GM11168 (cell line): Measurements from ENCODE around the gene ARHGEF40.

ENCODE experiments used
- in situ Hi-C: fragments of 300-500 bp; cut with MboI; formaldehyde crosslinking; loops from one replicate; pipeline ENCODE4 v1.12.0; 2022; ENCODE audit warnings: low sequenced_read_pairs; ENCODE audit not compliant: unreplicated experiment

ARHGEF40 gene

DNA sequence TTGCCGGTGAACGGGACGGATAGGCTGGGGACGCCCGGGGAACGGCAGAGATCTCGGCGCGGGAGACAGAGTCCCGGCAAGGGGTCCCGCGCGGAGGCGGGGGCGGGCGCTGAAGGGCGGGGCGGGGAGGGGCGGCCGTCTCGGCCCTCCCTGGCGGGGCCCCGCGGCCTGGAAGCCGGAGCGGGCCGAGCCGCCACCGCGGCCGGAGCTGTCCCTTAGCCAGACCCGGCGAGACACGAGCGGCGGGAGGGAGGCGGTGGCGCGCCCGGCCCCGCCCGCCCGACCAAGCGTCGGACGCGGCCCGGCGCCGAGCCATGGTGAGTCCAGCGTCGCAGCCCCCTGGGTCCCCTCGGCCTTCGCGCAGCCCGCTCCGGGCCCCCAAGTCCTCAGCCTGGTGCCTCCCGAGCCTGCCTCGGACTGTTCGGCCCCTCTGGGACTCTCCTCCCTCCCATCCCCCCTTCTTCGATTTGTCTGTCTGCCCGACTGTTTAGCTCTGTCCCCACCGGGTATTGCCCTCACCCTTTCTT lies at the start of gene ARHGEF40:
Gene ARHGEF40 (plus strand): TSS at position 222 of the 527 bp plus-strand sequence. CDS start 93 bp downstream, at position 315.
- in situ Hi-C loops, result no loop called here

GRCh38 chr14:21020977-21021545 lies 49.0 kb upstream of the ARHGEF40 start:
- in situ Hi-C loops, result no loop called here

GRCh38 chr14:21022686-21023085 lies 47.4 kb upstream of the ARHGEF40 start:
- in situ Hi-C loops, result no loop called here

- in situ Hi-C loops, result no loop called here
Measured at GRCh38 chr14:21023174-21023573, 46.9 kb upstream of the ARHGEF40 start.

DNA sequence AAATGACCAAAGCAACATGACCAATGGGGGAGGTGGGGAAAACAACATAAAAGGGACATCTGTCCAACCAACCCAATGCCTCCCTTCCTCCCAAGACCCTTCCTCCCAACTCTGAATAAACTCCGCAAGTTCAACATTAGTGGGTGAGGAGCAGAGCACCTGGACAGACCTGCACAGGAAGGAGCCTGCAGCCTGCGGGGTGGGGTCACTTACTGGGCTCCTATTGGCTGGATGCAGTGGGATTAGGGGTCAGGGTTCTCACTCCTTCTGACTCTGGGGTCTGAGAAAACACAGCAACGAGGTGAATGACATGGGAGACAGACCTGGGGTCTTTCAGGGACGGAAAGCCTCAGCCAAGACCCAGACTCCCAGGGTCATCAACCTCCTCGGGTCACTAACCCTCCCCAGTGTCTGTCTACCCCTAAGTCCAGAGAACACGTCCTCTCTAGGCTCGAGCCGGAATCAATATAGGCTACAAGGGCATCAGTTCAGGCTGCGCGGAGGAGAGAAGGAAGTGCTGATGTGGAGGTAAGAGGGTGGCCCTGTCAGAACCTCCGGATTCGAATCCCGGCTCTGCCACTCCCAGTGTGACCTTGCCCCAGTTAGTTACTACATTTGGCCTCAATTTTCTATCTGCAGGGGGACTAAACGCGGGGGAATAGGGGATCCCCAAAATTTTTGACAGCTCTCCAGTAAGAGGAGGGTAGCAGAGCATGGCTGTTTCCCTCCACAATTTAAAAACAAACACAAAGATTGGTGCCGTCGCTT lies 46.1 kb upstream of the ARHGEF40 start:
- in situ Hi-C loops, result no loop called here

DNA sequence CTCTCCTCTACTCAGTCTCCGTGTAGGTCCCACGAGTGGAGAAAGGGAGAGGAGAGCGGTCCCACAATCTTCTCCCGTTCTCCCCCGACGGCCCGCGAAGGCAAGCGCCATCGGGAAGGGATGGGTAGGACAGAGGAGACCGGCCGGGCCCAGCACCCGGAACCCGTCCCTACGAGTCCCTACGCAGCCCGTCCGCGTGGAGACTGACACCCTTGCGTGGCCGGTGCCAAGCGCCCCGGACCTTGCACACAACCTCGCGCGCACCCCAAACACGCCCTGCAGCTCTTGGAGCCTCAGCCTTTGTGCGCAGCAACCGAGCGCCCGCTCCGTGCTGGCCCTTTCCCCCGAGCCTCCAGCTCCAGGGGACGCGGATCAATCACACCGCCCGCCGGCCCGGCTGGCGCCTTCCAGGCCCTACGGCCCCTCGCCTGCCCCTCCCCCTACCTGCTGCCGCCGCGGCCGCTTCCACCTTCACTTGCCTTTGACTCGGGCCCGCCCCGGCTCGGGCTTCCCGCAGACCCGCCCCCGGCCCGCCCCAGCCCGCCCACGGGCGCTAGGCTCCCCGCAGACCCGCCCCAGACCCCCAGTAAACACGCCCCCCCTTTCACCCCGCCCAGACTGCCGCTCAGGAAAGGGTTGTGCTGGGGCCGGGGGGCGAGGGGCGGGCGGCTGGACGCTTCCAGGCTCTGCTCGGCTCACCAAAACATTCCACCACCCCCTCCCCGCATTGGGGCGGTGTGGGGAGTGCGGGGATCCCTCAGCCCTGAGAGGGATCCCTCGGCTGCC lies 45.3 kb upstream of the ARHGEF40 start, which contains the start of gene NDRG2:
Gene NDRG2 (minus strand): TSS at position 477 of the 786 bp plus-strand sequence. CDS start 1,746 bp downstream, outside the sequence.
- in situ Hi-C loops, result no loop called here

DNA sequence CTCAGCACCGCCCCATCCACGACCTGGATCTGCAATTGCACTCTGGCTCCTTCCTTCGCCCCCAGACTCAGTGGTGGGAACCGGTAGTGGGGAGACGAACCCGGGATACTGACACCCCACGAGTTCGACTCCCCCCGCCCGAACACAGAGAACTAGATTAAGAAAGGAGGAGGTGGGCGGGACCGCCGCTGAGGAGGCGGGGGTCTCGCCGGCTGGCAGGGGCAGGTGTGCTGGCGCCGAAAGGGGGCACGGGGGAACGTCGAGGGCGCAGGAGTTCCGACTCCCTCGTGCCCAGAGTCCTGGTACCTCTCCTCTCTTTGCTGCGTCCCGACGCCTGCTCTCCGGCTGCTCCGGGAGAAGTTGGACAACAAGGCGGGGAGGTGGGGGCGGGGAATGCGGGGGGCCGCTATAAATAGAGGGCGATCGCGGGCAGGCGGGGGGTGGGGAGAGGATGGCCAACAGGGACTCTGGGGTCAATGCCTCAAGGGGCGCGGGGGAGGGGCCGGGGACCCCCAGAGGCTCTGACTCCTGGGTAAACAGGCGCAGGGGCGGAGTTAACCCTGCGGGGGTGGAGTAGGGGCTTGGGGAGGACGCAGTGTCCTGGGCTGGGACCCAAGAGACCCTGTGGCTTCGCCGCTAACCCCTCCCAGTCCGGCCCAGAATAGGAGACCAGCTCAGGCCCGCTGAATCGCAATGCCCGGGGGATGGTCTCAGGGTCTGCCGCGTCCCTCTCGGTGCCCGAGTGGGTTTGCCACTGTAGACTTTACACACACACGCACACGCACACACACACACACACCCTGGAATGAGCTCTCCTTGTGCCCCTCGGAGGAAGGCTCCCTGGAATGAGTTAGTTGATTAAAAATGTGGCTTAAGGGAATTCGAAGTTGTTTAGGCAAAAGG lies 44.5 kb upstream of the ARHGEF40 start:
- in situ Hi-C loops, result no loop called here

DNA sequence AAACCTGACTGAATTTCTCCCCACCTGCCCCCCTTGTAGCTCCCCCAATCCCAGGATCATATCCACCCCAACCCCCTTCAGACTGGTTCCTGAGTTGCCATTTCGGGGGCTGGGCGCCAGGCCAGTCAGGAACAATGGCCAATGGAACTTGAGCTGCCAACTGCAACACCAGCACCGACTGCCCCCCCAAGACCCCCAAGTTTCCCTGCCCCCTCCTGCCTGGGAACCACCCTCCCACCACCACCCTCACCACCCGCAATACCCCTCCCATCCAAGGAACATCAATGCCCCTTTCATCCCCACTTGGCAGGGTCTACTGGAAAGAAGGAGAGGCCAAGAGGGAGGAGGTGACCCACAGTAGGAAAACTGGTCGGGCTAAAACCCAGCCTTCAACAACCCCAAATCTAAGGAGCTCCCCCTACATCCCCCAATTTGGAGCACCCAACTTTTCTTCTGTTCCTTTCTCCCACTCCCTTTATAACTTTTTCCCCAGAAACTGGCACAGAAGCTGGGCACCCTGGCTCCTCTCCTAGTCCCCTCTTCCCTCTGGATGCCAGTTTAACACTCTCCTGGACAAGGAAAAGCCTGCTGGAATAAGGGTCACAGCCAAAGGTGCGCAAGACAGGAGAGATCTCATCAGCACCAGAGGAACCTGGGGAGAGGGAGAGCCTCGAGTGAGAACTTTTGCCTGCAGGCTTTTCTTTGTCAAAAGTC lies 43.7 kb upstream of the ARHGEF40 start:
- in situ Hi-C loops, result no loop called here

- in situ Hi-C loops, result no loop called here
Measured at GRCh38 chr14:21026988-21027315, 43.2 kb upstream of the ARHGEF40 start.

GRCh38 chr14:21029917-21030316 lies 40.2 kb upstream of the ARHGEF40 start, which contains the start of gene TPPP2:
Gene TPPP2, plus strand, starts transcription at chr14:21030217. Its CDS starts 365 bp downstream, at chr14:21030582.
- in situ Hi-C loops, result no loop called here

DNA sequence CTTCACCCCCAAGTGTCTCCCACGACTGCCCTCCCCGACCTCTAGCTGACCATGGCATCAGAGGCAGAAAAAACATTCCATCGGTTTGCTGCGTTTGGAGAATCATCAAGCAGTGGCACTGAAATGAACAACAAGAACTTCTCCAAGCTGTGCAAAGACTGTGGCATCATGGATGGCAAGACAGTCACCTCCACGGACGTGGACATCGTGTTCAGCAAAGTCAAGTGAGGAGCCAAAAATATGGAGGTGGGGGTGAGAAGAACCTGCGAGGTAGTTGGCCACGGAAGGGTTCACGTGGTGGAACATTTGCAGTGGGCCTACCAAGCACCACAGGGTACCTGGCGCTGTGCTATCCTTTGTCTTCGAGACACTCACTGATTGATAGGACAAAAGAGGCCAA lies 39.6 kb upstream of the ARHGEF40 start:
- in situ Hi-C loops, result no loop called here

DNA sequence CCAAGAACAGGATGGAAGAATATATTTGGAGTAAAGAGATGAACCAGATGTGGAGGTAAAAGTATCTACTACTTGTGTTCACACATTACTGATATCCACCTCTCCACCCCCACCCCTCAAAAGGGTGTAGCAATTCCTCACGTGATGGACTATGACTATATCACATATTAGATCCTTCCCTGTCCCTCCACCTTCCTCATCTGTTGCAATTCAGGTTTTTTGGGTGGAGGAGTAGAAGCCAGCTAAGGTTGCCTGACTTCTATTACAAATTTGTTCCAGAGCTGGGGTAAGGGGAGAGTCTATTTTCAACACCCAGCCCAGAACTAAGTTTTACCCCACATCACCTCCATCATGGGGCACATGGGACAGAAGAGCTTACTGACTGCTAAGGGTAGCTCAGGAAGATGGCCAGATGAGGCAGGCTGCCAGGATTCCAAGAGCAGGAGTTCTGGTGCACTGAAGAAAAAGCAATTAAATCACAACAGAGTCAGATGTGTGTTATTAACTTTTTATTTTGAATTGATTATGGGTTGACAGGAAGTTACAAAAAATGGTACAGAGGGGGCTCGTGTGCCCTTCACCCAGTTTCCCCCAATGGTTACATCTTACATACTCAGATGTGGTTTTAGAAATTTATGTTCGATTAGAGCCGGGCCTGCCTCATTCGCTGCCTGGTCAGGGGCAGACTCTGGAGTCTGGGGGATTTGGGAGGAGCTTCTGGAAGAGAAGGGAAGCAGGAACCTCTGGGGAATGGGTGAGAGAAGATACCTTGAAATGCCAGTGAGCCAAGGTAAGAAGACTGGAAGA lies 37.6 kb upstream of the ARHGEF40 start:
- in situ Hi-C loops, result no loop called here

DNA sequence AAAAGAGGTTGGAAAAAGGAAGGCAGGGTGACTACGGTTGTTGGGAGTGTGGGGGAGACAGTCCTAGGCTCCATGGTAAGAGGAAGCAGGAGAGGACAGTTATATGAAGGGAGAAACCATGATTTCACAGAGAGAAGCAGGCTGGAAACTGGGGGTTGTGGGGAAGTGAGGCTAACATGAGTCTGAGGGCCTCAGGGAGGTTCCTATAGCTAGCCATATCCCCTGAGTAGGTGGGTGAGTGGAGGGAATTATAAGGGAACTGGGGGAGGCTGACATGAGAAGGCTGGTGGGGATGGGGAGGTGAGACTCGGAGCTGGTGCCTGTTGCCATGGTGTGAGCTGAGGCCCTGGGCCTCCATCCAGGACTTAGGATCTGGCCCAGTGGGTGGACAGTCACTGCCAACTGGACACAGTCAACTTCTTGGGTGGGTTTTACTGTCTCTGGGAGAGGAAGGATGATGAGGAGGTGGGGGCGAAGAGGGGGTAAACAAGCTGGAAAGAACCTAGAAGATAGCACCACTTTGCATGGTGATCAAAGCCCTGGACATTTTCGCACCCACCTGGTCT lies 36.9 kb upstream of the ARHGEF40 start:
- in situ Hi-C loops, result no loop called here

GRCh38 chr14:21034707-21035106 lies 35.4 kb upstream of the ARHGEF40 start, which contains the start of gene RNASE13:
Gene RNASE13, minus strand, starts transcription at chr14:21034807. Its CDS starts 519 bp downstream, at chr14:21034288.
- in situ Hi-C loops, result no loop called here

- in situ Hi-C loops, result no loop called here
Measured at GRCh38 chr14:21036751-21037150, 33.4 kb upstream of the ARHGEF40 start.

GRCh38 chr14:21037156-21037555 lies 32.9 kb upstream of the ARHGEF40 start:
- in situ Hi-C loops, result no loop called here

GRCh38 chr14:21038441-21039422 lies 31.4 kb upstream of the ARHGEF40 start:
- in situ Hi-C loops, result no loop called here
